Cardiac muscle cell (in vitro differentiated cells and primary cell): ENCODE measurements around the gene CHI3L1. TPM values are rescaled to one million over a fixed set of nuclear protein-coding genes. Genes with fewer than 3 reads are reported as not detected.

ENCODE experiments used
- DNase-seq, 2 donors: peaks; one replicate each; pipeline versions ENCODE4 v3.0.0 to v3.0.0-alpha.2; 2010 to 2017; ENCODE audit warnings: low read depth in 1 of 2, low spot score in 1 of 2
- H3K27ac ChIP-seq: fragments of 200-600 bp; sonication (generic); 2 replicates; pipeline ENCODE4 v1.5.1; 2016
- H3K27me3 ChIP-seq: fragments of 200-600 bp; sonication (generic); 2 replicates; pipeline ENCODE4 v1.6.0; 2016; ENCODE audit warnings: control low read depth
- H3K36me3 ChIP-seq: fragments of 200-600 bp; sonication (generic); 2 replicates; pipeline ENCODE4 v1.5.1; 2016; ENCODE audit warnings: control low read depth
- H3K4me1 ChIP-seq: fragments of 200-600 bp; sonication (generic); 2 replicates; pipeline ENCODE4 v1.8.1; 2017; ENCODE audit warnings: low read depth, mild to moderate bottlenecking, mixed run types
- H3K4me3 ChIP-seq: fragments of 200-600 bp; sonication (generic); 2 replicates; pipeline ENCODE4 v1.5.1; 2016; ENCODE audit warnings: mild to moderate bottlenecking
- H3K9me3 ChIP-seq: fragments of 200-600 bp; sonication (generic); 2 replicates; pipeline ENCODE4 v1.5.1; 2017; ENCODE audit warnings: low read depth, mild to moderate bottlenecking, control low read depth
- polyA plus RNA-seq: library from polyadenylated mRNA; unstranded; fragments of >200 nt; fragmentation: Nextera tagmentation; extraction: Ambion mirVana; gene quantifications from 2 replicates; pipeline ENCODE4 v1.2.1, GENCODE V29; 2016
- total RNA-seq: library from RNA; depleted of rRNA; stranded (reverse); fragments of >200 nt; gene quantifications from 2 replicates; pipeline ENCODE4 v1.2.3, GENCODE V29; 2016
- TF ChIP-seq, protein P1 (sequence below): IDR thresholded peaks from 2 replicates; pipeline ENCODE4 v1.5.1; 2012; ENCODE audit warnings: low read depth, mild to moderate bottlenecking, low read length

Gene CHI3L1
- total and polyA plus RNA-seq, 2 experiments from 2014 or later, result 1.4 TPM; not detected in 1

- Histone ChIP-seq H3K4me3 (no peak within 1 kb of the TSS), H3K27ac (no peak within 1 kb of the TSS), H3K27me3 (no peaks in the 10 kb centered on the region), H3K36me3 (no peaks in the 10 kb centered on the region), H3K4me1 (peaks cover 21% of the 10 kb centered on the region), H3K9me3 (no peaks in the 10 kb centered on the region)
- no peak for DNase-seq
- TF ChIP-seq, protein P1, sequence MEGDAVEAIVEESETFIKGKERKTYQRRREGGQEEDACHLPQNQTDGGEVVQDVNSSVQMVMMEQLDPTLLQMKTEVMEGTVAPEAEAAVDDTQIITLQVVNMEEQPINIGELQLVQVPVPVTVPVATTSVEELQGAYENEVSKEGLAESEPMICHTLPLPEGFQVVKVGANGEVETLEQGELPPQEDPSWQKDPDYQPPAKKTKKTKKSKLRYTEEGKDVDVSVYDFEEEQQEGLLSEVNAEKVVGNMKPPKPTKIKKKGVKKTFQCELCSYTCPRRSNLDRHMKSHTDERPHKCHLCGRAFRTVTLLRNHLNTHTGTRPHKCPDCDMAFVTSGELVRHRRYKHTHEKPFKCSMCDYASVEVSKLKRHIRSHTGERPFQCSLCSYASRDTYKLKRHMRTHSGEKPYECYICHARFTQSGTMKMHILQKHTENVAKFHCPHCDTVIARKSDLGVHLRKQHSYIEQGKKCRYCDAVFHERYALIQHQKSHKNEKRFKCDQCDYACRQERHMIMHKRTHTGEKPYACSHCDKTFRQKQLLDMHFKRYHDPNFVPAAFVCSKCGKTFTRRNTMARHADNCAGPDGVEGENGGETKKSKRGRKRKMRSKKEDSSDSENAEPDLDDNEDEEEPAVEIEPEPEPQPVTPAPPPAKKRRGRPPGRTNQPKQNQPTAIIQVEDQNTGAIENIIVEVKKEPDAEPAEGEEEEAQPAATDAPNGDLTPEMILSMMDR, result no peak
Measured at GRCh38 chr1:203175237-203175826, 11.2 kb downstream of the CHI3L1 start, which contains the start of gene MYBPH. MYBPH (minus strand) TSS chr1:203175826; CDS start chr1:203175755, 71 bp downstream.

- no peak overlapping the region for H3K4me3 ChIP-seq
Measured at GRCh38 chr1:203174324-203174985, 12.0 kb downstream of the CHI3L1 start.

GRCh38 chr1:203173566-203173965 lies 12.9 kb downstream of the CHI3L1 start:
- Histone ChIP-seq H3K27me3 (no peaks in the 10 kb centered on the region), H3K4me1 (peaks cover 21% of the 10 kb centered on the region), H3K36me3 (no peaks in the 10 kb centered on the region), H3K27ac (no peak overlapping the region), H3K4me3 (no peak overlapping the region), H3K9me3 (no peaks in the 10 kb centered on the region)
- no peak for DNase-seq
- TF ChIP-seq, protein P1, result no peak

More at GRCh38 chr1:203174324-203174985, 12.0 kb downstream of the CHI3L1 start:
- DNase-seq, result no peak
- TF ChIP-seq, protein P1, result no peak
- Histone ChIP-seq H3K27me3 (no peaks in the 10 kb centered on the region), H3K36me3 (no peaks in the 10 kb centered on the region), H3K27ac (no peak overlapping the region), H3K4me1 (peaks cover 21% of the 10 kb centered on the region), H3K9me3 (no peaks in the 10 kb centered on the region)

DNA sequence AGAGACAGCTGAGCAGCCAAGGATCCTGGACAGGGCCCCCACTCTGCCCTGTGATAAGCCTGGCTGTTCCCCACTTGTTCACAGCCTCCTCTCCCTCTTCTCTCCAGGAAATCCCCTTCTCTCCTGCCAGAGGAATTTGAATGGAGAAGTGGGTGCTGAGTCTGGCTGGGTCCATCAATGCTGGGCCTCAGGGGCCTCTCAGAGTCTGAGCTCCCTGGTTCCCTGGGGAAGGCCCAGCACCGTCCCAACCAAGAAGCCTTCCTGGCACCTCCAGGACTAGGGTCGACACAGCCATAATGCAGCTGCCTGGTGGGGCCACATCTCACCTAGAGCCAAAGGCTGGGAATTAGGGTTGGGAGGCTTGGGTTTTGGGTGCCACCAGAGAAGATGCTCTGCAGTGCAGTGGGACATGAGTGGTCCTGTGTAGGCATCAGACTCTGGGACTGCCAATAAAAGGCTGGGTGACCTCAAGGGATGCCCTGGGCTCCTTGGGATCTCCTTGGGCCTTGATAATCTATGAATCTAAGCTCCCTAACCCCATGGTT lies 13.4 kb downstream of the CHI3L1 start:
- H3K27ac ChIP-seq, result no peak overlapping the region
- no peaks in the 10 kb centered on the region for H3K36me3 ChIP-seq
- TF ChIP-seq, protein P1, result no peak
- H3K4me1 ChIP-seq, result peaks cover 21% of the 10 kb centered on the region
- no peak for DNase-seq
- H3K9me3 ChIP-seq, result no peaks in the 10 kb centered on the region
- no peak overlapping the region for H3K4me3 ChIP-seq
- no peaks in the 10 kb centered on the region for H3K27me3 ChIP-seq

GRCh38 chr1:203172184-203173010 lies 14.1 kb downstream of the CHI3L1 start:
- Histone ChIP-seq H3K9me3 (no peaks in the 10 kb centered on the region), H3K27me3 (no peaks in the 10 kb centered on the region), H3K4me1 (peaks cover 21% of the 10 kb centered on the region), H3K4me3 (no peak overlapping the region), H3K36me3 (no peaks in the 10 kb centered on the region), H3K27ac (no peak overlapping the region)
- peak; percentile 75 to 82 for DNase-seq
- TF ChIP-seq, protein P1, result peak; percentile 78
